Skin of body (tissue), 2 donors: ENCODE results near the gene TMEM39A. TPM values are rescaled to one million over a fixed set of nuclear protein-coding genes. Genes with fewer than 3 reads are reported as not detected.

Experiments used
- DNase-seq: peaks from one replicate; lab custom pipeline; 2025; lab: John Stamatoyannopoulos, UW
- total RNA-seq: library from RNA; depleted of rRNA; stranded (reverse); fragments of >200 nt; gene quantifications from one replicate; pipeline ENCODE4 v1.2.3, GENCODE V29; 2014

TMEM39A gene
- total RNA-seq, 1 donor from 2014 or later = 46.2 TPM

- no peak for DNase-seq
Measured at GRCh38 chr3:119453822-119454221, 9.6 kb downstream of the TMEM39A start.

GRCh38 chr3:119444590-119444989, 18.8 kb downstream of the TMEM39A start:
- no peak for DNase-seq

- no peak for DNase-seq
Measured at GRCh38 chr3:119443179-119443578, 20.2 kb downstream of the TMEM39A start.

- no peak for DNase-seq
Measured at GRCh38 chr3:119437691-119438258, 25.6 kb downstream of the TMEM39A start.

- DNase-seq = no peak
Measured at GRCh38 chr3:119436977-119437376, 26.4 kb downstream of the TMEM39A start.

- DNase-seq = no peak
Measured at GRCh38 chr3:119434703-119435102, 28.7 kb downstream of the TMEM39A start.

GRCh38 chr3:119433613-119434325, 29.6 kb downstream of the TMEM39A start:
- DNase-seq = no peak

- DNase-seq = no peak
Measured at GRCh38 chr3:119428538-119428937, 34.9 kb downstream of the TMEM39A start.

- DNase-seq = no peak
Measured at GRCh38 chr3:119427669-119428068, 35.7 kb downstream of the TMEM39A start.

GRCh38 chr3:119420196-119420595, 43.2 kb downstream of the TMEM39A start:
- DNase-seq = no peak

- no peak for DNase-seq
Measured at GRCh38 chr3:119418641-119419040, 44.8 kb downstream of the TMEM39A start.

GRCh38 chr3:119417771-119418512, 45.5 kb downstream of the TMEM39A start:
- no peak for DNase-seq

GRCh38 chr3:119416873-119417272, 46.5 kb downstream of the TMEM39A start:
- no peak for DNase-seq

GRCh38 chr3:119413603-119414280, 49.7 kb downstream of the TMEM39A start:
- DNase-seq = no peak

- no peak for DNase-seq
Measured at GRCh38 chr3:119409844-119410243, 53.6 kb downstream of the TMEM39A start.

- DNase-seq = no peak
Measured at GRCh38 chr3:119408243-119408950, 55.0 kb downstream of the TMEM39A start.

- DNase-seq = no peak
Measured at GRCh38 chr3:119405315-119405714, 58.1 kb downstream of the TMEM39A start.

- DNase-seq = no peak
Measured at GRCh38 chr3:119403201-119403600, 60.2 kb downstream of the TMEM39A start.

- no peak for DNase-seq
Measured at GRCh38 chr3:119402791-119403190, 60.6 kb downstream of the TMEM39A start.

- DNase-seq = no peak
Measured at GRCh38 chr3:119401503-119402440, 61.6 kb downstream of the TMEM39A start.
